ENCODE measurements around the gene WWC2. TPM values are rescaled to one million over a fixed set of nuclear protein-coding genes. Genes with fewer than 3 reads are reported as not detected.

WWC2 gene
- total and polyA plus RNA-seq, 11 donors = 5.4 to 43.0 (median 33.8) TPM

DNA sequence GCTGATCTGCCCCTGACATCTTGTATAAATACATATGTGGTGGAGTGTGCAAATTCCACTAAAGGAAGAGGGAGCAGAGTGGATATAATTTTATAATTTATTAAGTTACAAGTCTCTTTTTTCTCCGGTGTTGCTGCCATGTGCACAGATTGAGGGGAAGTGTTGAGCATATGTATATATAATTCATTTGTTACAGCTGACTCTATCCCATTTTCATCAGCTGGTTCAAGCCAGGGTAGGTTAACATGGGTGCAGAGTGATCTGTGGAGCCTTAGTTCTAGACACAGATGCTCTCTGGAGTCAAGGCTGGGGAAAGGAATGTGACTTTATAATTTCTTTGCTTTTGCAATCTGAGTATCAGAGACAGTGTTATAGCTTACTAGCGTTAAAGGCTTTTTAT is 103.5 kb downstream of the WWC2 start:
- Histone ChIP-seq H3K4me3 (no peak overlapping the region), H3K27ac (no peak overlapping the region), H3K9me3 (peaks cover 0 to 4% (median 0%) of the 10 kb centered on the region in 12 donors), H3K36me3 (no peaks in the 10 kb centered on the region), H3K4me1 (peaks cover 0 to 25% (median 7%) of the 10 kb centered on the region in 12 donors), H3K27me3 (no peaks in the 10 kb centered on the region)
- no peak for ATAC-seq
- TF ChIP-seq CTCF (IDR thresholded peaks at IDR 0.05) (no peak), POLR2A (IDR thresholded peaks at IDR 0.05) (no peak)
- no peak for DNase-seq
- intact Hi-C loops (cut with DNase I) = no loop called here
- WGBS, 4 donors = 96 to 97% (median 96%) methylated on average over 2 of the region's 2 CpGs

GRCh38 chr4:183204793-183205192 is 105.7 kb downstream of the WWC2 start:
- intact Hi-C loops (cut with DNase I) = no loop called here
- no peak for ATAC-seq

GRCh38 chr4:183205193-183205592 is 106.1 kb downstream of the WWC2 start:
- intact Hi-C loops (cut with DNase I) = no loop called here
- H3K27ac ChIP-seq = peak overlapping the region in 3 of 12 donors; percentile 10 to 14 (median 11)

More at GRCh38 chr4:183204793-183205192, 105.7 kb downstream of the WWC2 start:
- Histone ChIP-seq H3K27ac (no peak overlapping the region), H3K4me3 (no peak overlapping the region), H3K36me3 (peaks cover 0 to 19% (median 13%) of the 10 kb centered on the region in 9 donors), H3K4me1 (peaks cover 0 to 25% (median 7%) of the 10 kb centered on the region in 12 donors), H3K9me3 (peaks cover 0 to 4% (median 0%) of the 10 kb centered on the region in 12 donors), H3K27me3 (no peaks in the 10 kb centered on the region)
- no peak for TF ChIP-seq POLR2A (IDR thresholded peaks at IDR 0.05)
- TF ChIP-seq CTCF (IDR thresholded peaks at IDR 0.05) = no peak
- no peak for DNase-seq
- whole genome bisulfite sequencing, 4 donors = 95 to 98% (median 96%) methylated on average over 2 of the region's 2 CpGs

DNA sequence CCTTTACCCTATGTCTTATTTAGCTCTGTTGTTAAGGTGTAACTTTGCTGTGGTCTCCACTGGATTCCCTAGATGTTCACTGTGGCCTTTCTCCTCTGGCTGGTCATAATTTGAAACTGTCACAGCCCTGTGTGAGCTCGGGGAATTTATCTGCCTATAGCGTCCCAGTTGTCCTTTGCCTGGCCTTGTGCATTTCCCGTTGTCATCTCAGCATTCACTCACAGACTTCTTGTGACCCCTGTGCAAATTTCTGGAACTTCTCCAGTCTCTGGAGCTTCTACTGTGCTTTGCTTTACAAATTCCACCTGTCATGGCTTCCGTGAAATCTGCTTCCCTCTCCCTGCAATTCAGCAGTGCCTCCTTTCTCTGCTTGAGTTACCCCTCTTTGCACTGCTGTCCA is 106.7 kb downstream of the WWC2 start:
- peaks cover 0 to 4% (median 0%) of the 10 kb centered on the region in 12 donors for H3K9me3 ChIP-seq
- DNase-seq = no peak
- WGBS, 4 donors = 15 to 20% (median 19%) methylated on average over 4 of the region's 4 CpGs
- peaks cover 0 to 19% (median 4%) of the 10 kb centered on the region in 12 donors for H3K4me1 ChIP-seq
- H3K27ac ChIP-seq = peak overlapping the region in 3 of 12 donors; percentile 10 to 14 (median 11)
- peaks cover 0 to 26% (median 15%) of the 10 kb centered on the region in 9 donors for H3K36me3 ChIP-seq
- ATAC-seq = peak in 2 of 4 donors; percentile 42 to 50
- no peak overlapping the region for H3K4me3 ChIP-seq
- TF ChIP-seq CTCF (IDR thresholded peaks at IDR 0.05) (no peak), POLR2A (IDR thresholded peaks at IDR 0.05) (no peak)
- H3K27me3 ChIP-seq = no peaks in the 10 kb centered on the region
- intact Hi-C loops (cut with DNase I) = no loop called here

More at GRCh38 chr4:183205193-183205592, 106.1 kb downstream of the WWC2 start:
- ATAC-seq (peak in 1 of 4 donors; percentile 41), DNase-seq (no peak)
- Histone ChIP-seq H3K4me3 (no peak overlapping the region), H3K4me1 (peaks cover 0 to 24% (median 7%) of the 10 kb centered on the region in 12 donors), H3K27me3 (no peaks in the 10 kb centered on the region), H3K36me3 (peaks cover 0 to 21% (median 15%) of the 10 kb centered on the region in 9 donors), H3K9me3 (peaks cover 0 to 4% (median 0%) of the 10 kb centered on the region in 12 donors)
- TF ChIP-seq POLR2A (IDR thresholded peaks at IDR 0.05) (no peak), CTCF (IDR thresholded peaks at IDR 0.05) (no peak)
- 31 to 60% (median 32%) methylated on average over 1 to 2 of the region's 2 CpGs for WGBS, 4 donors
